ENCODE data around the gene KIR3DL3.
"Not testable (repeated sequence)": the region's sequence is repeated elsewhere in the genome, so short reads cannot be mapped to it uniquely, and the experiment has no call there.

KIR3DL3 gene

GRCh38 chr19:54775830-54776229 lies 51.6 kb downstream of the KIR3DL3 start:
- in situ Hi-C loops (cut with HindIII; ENCODE audit: low sequenced_read_pairs): not testable (repeated sequence)

DNA sequence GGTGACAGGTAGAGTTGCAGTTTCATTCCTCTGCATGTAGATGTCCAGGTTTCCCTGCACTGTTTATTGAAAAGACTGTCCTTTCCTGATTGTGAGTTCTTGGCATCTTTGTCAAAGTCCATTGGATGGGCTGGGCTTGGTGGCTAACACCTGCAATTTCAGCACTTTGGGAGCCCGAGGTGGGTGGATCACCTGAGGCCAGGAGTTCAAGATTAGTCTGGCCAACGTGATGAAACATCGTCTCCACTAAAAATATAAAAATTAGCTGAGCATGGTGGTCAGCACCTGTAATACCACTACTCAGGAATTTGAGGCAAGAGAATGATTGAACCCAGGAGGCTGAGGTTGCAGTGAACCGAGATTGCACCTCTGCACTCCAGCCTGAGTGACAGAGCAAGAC lies 53.6 kb downstream of the KIR3DL3 start:
- in situ Hi-C loops (cut with HindIII; ENCODE audit: low sequenced_read_pairs): not testable (repeated sequence)

DNA sequence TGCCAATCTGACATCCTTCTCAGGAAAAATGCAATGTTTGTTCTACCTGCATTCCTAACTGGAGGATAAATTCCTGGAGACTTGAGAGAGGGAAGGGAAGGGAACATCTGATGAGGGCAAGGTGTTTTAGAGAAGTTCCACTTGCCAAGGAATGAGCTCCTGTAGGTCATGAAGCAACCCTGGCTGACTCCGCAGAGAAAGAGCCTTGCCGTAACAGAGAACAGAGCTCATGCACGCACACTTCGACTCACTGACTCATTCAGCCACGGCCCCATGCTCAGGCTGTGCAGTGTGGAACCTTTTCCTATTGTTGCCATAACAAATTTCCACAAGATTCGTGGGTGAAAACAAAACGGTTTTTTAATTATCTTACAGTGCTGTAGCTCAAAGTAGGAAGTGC lies 54.7 kb downstream of the KIR3DL3 start:
- in situ Hi-C loops (cut with HindIII; ENCODE audit: low sequenced_read_pairs): not testable (repeated sequence)

DNA sequence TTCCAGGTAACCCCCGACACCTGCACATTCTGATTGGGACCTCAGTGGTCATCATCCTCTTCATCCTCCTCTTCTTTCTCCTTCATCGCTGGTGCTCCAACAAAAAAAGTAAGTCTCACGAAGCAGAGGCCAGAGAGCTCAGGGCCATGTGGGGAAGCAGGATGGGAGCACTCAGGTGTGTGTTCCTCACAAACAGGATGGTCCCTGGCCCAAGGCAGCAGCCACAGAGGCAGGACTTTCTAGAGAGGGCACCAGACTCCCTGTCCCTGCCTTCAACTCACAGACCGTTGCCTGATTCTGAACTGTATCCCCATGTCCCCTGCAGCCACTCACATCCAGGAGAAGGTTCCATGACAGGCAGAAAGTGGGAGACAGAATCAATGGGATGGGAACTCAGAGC lies 58.7 kb downstream of the KIR3DL3 start:
- in situ Hi-C loops (cut with HindIII; ENCODE audit: low sequenced_read_pairs): not testable (repeated sequence)
